Sigmoid colon (tissue), 4 donors: ENCODE measurements around the gene SLC12A4.

Source experiments
- CTCF ChIP-seq, 4 experiments: fragments of 450-650 bp in 3 of 4; fragments of 200-600 bp in 1 of 4; IDR thresholded peaks; one replicate each; pipeline ENCODE4 v1.5.1; 2016 to 2019; ENCODE audit warnings: antibody characterized with exemption in 4 of 4, mild to moderate bottlenecking in 3 of 4, moderate library complexity in 2 of 4
- EP300 ChIP-seq, 4 donors: sonication (generic); formaldehyde crosslinking; IDR thresholded peaks; one replicate each; pipeline ENCODE4 v1.6.1; 2017; ENCODE audit warnings: antibody characterized with exemption in 4 of 4
- POLR2AphosphoS5 ChIP-seq, 4 donors: sonication (generic); formaldehyde crosslinking; IDR thresholded peaks; one replicate each; pipeline ENCODE4 v1.6.1; 2017; ENCODE audit warnings: antibody characterized with exemption in 4 of 4

GRCh38 chr16:67934306-67935100, 33.9 kb downstream of the SLC12A4 start:
- TF ChIP-seq CTCF (IDR thresholded peaks at IDR 0.05) (no peak), POLR2AphosphoS5 (IDR thresholded peaks at IDR 0.05) (no peak), EP300 (IDR thresholded peaks at IDR 0.05) (no peak)
